CD4-positive, alpha-beta T cell treated with Interleukin-15 for 4 hours (primary cell): ENCODE measurements around the gene CACNA2D3.

Experiments
- DNase-seq: peaks from one replicate; pipeline ENCODE4 v3.0.0-alpha.2; 2020; ENCODE audit warnings: low spot score

The CACNA2D3 gene

GRCh38 chr3:54846119-54846518 is 723.8 kb downstream of the CACNA2D3 start:
- DNase-seq, result no peak

GRCh38 chr3:54847361-54847760 is 725.0 kb downstream of the CACNA2D3 start:
- no peak for DNase-seq

GRCh38 chr3:54849360-54849759 is 727.0 kb downstream of the CACNA2D3 start:
- no peak for DNase-seq

- no peak for DNase-seq
These were observed 728.2 kb downstream of the CACNA2D3 start for GRCh38 chr3:54850484-54851018.

- DNase-seq, result no peak
These were observed 731.4 kb downstream of the CACNA2D3 start for GRCh38 chr3:54853573-54854404.

- DNase-seq, result no peak
These were observed 733.9 kb downstream of the CACNA2D3 start for GRCh38 chr3:54856271-54856670.

DNA sequence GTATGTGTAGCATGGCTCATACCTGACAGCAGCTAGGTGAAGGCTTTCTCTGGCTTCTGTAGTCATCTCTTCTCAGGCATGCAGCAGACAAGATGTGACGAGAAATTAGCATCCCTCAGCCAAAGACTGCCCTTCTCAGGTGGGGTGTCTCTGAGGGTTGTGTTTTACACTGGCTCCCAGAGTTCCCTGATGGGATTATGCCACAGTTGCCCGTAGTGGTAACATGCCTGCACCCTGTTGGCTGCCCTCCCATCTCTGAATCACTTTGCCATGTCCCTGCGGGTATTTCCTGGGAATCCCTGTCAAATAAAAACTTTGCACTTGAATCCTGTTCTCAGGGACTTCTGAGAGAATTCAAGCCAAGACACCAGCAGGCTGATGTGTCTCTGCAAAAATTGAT is 735.0 kb downstream of the CACNA2D3 start:
- DNase-seq, result no peak

- DNase-seq, result no peak
These were observed 735.9 kb downstream of the CACNA2D3 start for GRCh38 chr3:54858093-54858785.

DNA sequence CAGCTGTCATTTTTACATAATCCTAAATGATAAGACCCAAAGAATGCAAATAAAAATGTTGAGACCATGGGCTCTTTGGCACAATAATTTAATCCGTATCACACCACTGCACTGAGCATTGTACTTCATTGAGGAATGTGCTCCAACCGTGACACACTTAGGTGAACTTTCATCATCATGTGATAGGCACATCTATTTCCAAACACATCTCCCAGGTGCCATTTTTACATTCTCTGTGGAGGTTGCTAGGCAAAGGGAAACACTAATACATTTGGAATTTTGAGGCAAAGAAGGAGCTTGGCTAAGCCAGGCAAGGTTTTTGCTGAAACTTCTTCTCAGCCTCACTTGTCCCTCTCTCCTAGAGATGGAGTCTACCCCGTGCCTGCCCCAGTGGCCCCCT is 736.8 kb downstream of the CACNA2D3 start:
- DNase-seq, result no peak

DNA sequence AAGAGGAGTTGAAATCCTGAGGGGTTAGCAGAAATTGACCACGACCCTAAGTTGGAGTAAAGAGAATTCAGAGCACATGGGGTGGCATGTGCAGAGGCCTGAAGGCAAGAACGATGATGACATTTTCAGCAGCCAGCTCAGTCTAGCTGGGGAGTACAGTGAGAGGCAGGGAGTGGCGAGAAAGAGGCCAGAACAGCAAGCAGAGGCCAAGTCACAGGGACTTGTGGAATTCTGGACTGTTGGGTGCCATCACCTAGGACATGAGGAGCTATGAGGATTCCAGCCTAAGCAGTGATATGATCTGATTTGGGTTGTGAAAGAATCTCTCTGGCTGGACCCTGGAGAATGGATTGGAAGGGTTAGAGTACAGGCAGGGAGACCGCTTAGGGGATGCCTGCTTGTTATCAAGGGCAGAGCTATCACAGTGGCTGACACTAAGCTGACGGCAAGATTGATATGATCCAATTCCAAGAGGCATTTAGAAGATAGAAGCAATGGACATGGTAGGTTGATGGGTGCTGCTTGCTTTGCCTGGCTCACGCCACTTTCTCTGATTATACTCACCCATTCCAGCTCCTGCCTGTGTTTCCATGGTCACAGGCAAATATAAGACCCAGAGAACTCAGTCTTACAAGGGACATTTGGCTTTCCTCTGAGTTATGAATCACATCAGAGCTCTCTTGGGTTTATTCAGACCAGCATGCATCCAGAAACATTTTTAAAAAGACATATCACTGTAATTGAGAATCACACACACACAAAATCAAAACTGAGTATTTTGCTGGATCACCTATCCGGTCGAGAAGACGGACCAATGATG is 739.1 kb downstream of the CACNA2D3 start:
- DNase-seq, result no peak

GRCh38 chr3:54862526-54862925 is 740.2 kb downstream of the CACNA2D3 start:
- no peak for DNase-seq

DNA sequence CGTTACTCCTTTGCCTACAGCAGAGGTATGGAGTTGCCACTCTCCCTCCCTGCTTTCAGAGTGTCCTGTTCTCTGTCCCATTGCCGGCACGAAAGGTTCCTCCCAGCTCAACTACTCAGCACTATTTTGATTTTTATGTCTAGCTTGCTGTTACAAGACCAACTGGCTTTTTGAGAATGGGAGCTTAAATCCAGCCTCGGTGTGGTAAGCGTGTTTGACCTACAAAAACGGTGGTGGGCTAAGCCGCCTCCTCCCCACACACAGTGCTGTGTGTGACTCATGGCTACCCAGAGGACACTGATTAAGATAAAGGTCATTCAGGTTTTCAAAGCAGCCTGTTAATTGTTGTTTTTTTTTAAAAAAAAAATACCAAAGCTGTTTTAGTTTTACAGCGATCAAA is 741.0 kb downstream of the CACNA2D3 start:
- DNase-seq, result no peak

DNA sequence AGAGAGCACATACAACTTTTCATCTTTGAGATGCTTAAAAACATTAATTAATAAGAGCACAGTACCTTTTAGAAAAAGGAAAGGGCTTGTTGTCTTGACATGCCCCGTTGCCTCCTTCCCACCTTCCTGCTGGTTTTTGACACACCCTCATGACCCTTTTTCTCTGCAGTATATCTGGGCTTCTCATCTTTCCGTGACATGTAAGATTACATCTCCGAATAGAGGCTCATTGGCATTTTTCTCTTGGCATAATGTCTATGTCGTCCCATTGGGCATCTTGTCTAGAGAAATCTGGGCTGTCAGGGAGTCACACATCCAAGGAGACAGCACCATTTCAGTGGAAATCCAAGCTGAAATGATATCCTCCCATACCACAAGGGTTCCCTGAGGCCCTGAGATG is 741.4 kb downstream of the CACNA2D3 start:
- no peak for DNase-seq

DNA sequence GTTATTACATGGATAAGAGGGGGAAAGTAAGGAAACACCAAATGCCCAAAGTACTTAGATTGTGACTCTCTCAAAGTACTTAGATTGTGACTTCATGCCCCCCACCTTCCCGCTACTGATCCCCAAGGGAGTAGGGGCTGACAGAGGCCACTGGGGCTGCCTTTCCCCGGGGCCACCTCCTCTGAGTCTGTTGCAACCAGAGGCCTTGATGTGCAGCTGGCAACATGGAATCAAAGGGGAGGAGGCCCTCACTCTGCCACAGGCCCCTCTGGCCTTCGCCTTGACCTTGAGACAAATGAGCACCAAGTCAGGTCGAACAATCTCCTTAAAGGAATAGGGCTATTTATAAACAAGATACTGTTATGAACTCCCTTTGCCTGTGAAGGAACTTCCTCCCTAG is 743.0 kb downstream of the CACNA2D3 start:
- no peak for DNase-seq

GRCh38 chr3:54866251-54866650 is 743.9 kb downstream of the CACNA2D3 start:
- no peak for DNase-seq

DNA sequence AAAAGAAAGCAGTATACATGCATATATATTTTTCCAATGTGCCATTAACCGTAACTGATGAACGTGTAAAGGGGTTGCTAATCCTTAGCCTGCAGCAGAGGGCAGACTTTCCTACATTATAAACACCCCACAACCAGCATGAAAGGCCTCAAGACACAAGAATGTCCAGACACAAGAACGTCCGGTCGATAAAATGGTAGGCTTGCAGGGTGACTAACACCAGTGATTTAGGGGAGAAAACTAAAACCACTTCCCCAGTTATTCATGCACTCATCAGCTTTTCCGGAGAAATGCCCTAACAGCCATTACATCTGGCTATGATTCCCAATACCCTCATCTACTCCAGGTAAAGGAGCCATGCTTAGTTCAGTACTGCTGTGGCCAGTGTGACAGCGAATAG is 748.1 kb downstream of the CACNA2D3 start:
- no peak for DNase-seq

DNA sequence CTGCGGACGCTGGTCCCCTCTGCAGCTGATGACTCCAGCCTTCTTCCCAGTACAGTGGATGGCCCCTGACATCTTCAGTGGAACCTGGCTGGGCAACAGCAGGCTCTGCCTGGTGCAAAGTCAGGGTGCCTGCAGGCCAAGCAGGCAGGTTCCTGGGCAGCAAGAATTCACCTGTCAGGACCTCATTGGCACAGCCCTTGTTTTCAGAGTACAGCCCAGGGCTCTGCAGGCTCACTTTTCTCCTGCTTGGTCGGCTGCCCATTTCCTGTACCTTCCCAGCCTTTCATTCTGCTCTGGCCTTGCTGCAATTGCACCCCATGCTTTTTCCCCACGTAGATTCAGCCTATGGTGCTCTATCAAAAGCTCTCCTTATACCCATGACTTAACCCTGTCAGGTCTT is 749.5 kb downstream of the CACNA2D3 start:
- DNase-seq, result no peak

DNA sequence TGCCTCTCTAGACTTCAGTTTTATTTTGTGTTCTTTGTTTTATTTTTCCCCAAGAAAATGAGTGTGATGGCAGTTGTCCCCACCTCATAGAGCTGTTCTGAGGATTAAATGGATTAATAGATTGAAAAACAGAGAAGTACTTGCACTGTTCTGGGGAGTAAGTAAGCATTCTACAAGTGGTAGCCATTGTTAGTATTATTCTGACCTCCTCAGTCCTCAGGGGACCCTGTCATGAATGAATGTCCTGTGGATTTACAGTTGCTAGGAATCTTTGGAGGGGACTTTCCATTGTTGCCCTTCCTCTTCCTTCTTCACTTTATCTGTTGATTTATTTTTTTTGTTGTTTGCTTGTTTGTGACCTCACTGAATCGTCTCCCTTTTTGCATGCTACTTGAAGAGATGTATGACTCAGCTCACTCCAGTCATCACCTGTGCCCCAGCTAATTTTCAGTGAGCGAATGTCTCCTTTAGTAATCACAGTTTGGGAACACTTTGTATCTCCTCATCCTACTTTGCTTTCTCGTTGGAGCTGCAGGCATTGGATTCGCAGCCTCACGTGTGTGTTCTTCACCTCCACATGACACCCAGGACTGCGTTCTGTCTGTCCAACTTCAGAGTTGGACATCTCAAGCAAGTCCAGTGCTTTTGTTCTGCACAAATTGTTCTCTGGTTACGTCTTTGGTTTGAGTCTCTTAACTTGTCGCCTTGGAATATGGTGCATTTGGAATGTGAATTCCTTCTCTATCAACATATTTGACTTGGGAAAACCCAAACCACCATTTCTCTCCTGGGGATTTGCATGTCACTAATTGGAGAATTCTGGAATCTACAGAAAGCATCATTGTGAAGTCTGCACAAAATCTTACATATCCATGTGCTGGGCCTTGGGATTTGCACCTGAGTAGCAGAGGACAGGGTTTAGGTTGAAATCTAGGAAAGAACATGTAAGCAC is 751.0 kb downstream of the CACNA2D3 start:
- no peak for DNase-seq

DNA sequence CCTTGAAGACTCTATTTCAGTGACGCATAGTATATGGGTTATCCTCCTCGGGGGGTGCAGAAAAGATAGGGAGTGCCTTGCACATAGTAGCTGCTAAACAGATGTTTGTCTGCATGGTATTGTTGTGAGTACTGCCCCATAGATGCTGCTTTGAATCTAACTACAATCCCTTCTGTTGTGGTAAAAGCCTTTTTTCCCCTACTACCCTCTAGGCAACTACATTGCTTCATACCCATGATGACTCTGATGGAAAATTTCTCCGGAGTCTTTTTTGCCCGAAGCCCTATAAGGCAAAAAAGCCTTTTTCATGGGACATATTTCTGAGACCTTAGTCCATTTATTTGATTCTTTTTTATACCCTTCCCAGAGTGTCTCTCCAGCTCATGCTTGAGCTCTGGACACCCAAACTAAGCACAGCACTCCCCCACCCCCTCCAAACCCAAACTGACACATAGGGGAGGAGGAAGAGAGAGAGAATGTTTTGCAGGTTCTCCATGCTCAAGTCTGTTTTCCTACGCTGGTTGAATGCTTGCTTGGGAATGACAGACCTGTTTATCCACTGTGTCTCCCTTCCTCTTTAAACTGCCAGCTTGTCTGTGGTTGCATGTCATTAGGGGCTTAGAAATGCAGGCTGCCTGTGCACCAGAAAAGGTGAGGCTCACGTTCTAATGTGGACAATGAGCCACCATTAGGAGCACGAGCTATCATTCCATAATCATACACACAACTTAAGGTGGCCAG is 752.6 kb downstream of the CACNA2D3 start:
- DNase-seq, result no peak

DNA sequence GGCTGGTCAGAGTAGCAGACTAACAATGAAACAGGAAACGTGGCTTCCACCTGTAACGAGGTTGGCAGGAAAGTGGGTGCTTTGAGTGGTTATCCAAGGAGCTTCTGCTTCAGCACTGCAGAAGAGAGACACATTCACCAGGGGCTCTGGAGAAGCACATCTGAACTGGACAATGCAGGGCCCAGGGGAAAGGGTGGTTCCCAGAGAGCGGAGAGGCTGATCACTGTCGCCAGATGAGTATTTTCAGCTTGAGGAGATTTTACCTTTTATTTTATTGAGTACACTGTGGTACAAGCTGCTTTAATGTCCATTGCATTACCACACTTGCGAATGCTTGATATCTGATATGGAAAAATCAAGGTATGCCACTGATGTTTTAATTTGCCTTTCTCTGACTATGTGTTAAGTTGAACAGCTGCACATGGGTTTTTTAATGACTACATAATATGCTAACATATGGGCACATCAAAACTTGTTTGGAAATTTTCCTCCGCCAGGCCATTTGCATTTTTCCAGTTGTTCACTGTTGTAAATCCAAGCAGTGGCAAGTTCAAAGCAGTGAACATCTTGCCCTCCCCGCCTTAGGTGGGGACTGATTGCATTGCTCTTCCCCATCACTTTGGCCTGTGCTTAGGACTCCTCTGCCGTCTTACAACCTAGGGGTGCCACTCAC is 753.4 kb downstream of the CACNA2D3 start:
- DNase-seq, result no peak
